IMR-90 (cell line): ENCODE measurements around the gene APBB3. TPM values are rescaled to one million over a fixed set of nuclear protein-coding genes. Genes with fewer than 3 reads are reported as not detected.

Source experiments
- ATAC-seq: fragments of 200-7000 bp; cut with Tn5 transposase; 2 replicates; pipeline ENCODE4 v1.9.1; 2020; ENCODE audit warnings: low read depth, mild to moderate bottlenecking, moderate library complexity
- BruUV-seq: library from RNA; stranded (reverse); fragments of 400-500 nt; replicated peaks from 2 replicates; lab custom pipeline; 2021; lab: Mats Ljungman, UMichigan
- CTCF ChIA-PET: fragments of 300-600 bp; formaldehyde crosslinking; extraction: SDS; loops from one replicate; lab custom pipeline; 2021; ENCODE audit warnings: antibody characterized with exemption; lab: Yijun Ruan, JAX
- POLR2A ChIA-PET: fragments of 300-600 bp; sonication (Branson Sonifier 250); formaldehyde crosslinking; loops from one replicate; lab custom pipeline; 2022; ENCODE audit warnings: antibody characterized with exemption; ENCODE audit not compliant: unreplicated experiment; lab: Charles Lee
- DNase-seq: peaks from one replicate; pipeline ENCODE4 v3.0.0; 2013
- H2AFZ ChIP-seq: replicated peaks from 2 replicates; pipeline ENCODE3; 2013; ENCODE audit warnings: low read length, mild to moderate bottlenecking; ENCODE audit not compliant: poor library complexity
- H2AK5ac ChIP-seq: 2 replicates; pipeline ENCODE4 v1.6.1; 2013; ENCODE audit warnings: low read depth, low read length, inconsistent platforms
- H2AK9ac ChIP-seq: replicated peaks from 2 replicates; pipeline ENCODE3; 2013; ENCODE audit warnings: mild to moderate bottlenecking, low read depth, low read length, moderate library complexity; ENCODE audit not compliant: poor library complexity
- H2BK120ac ChIP-seq: 2 replicates; pipeline ENCODE4 v1.6.1; 2013; ENCODE audit warnings: low read depth, low read length, inconsistent platforms
- H2BK15ac ChIP-seq: 3 replicates; pipeline ENCODE4 v1.6.1; 2013; ENCODE audit warnings: low read depth, low read length, inconsistent platforms
- H2BK20ac ChIP-seq: 2 replicates; pipeline ENCODE4 v1.6.1; 2013; ENCODE audit warnings: low read depth, mild to moderate bottlenecking, inconsistent platforms, low read length, moderate library complexity
- H2BK5ac ChIP-seq: 2 replicates; pipeline ENCODE4 v1.6.1; 2013; ENCODE audit warnings: mild to moderate bottlenecking, low read depth, low read length, inconsistent platforms; ENCODE audit not compliant: poor library complexity, severe bottlenecking
- H3K14ac ChIP-seq: replicated peaks from 2 replicates; pipeline ENCODE4 v1.6.1; 2013; ENCODE audit warnings: low read depth, low read length, inconsistent platforms
- H3K18ac ChIP-seq: 2 replicates; pipeline ENCODE4 v1.6.1; 2013; ENCODE audit warnings: low read depth, low read length, control low read depth
- H3K23ac ChIP-seq: 2 replicates; pipeline ENCODE4 v1.6.1; 2013; ENCODE audit warnings: low read depth, low read length, inconsistent platforms
- H3K27ac ChIP-seq: 2 replicates; pipeline ENCODE4 v1.5.1; 2013; ENCODE audit warnings: mild to moderate bottlenecking, control low read depth, low read length; ENCODE audit not compliant: insufficient read depth
- H3K27me3 ChIP-seq: 2 replicates; pipeline ENCODE4 v1.6.1; 2013; ENCODE audit warnings: low read length; ENCODE audit not compliant: control insufficient read depth, insufficient read depth
- H3K36me3 ChIP-seq: 2 replicates; pipeline ENCODE4 v1.6.1; 2013; ENCODE audit warnings: low read length, mixed read lengths; ENCODE audit not compliant: control insufficient read depth, insufficient read depth
- H3K4ac ChIP-seq: 2 replicates; pipeline ENCODE4 v1.6.1; 2013; ENCODE audit warnings: low read depth, low read length, inconsistent platforms
- H3K4me1 ChIP-seq: 2 replicates; pipeline ENCODE4 v1.6.1; 2013; ENCODE audit warnings: low read length, mixed read lengths; ENCODE audit not compliant: control insufficient read depth, insufficient read depth
- H3K4me2 ChIP-seq: 2 replicates; pipeline ENCODE4 v1.6.1; 2013; ENCODE audit warnings: low read depth, mild to moderate bottlenecking, control low read depth, low read length, moderate library complexity
- H3K4me3 ChIP-seq: 2 replicates; pipeline ENCODE4 v1.5.1; 2013; ENCODE audit warnings: low read depth, mild to moderate bottlenecking, control low read depth, low read length, moderate library complexity; ENCODE audit not compliant: insufficient read depth
- H3K56ac ChIP-seq: 2 replicates; pipeline ENCODE4 v1.6.1; 2013; ENCODE audit warnings: low read length, inconsistent platforms; ENCODE audit not compliant: insufficient read depth; ENCODE audit errors: extremely low read depth
- H3K79me1 ChIP-seq, 2 experiments: 2 replicates each; pipeline ENCODE4 v1.6.1; 2013; ENCODE audit warnings: low read length in 2 of 2, inconsistent platforms in 1 of 2, low read depth in 1 of 2
- H3K9ac ChIP-seq: 2 replicates; pipeline ENCODE4 v1.6.1; 2013; ENCODE audit warnings: low read depth, low read length, control low read depth
- H3K9me1 ChIP-seq: 2 replicates; pipeline ENCODE4 v1.6.1; 2013; ENCODE audit warnings: low read length, inconsistent platforms; ENCODE audit not compliant: insufficient read depth
- H3K9me3 ChIP-seq: 2 replicates; pipeline ENCODE4 v1.6.1; 2013; ENCODE audit warnings: low read length; ENCODE audit not compliant: control insufficient read depth, insufficient read depth
- H4K20me1 ChIP-seq: 2 replicates; pipeline ENCODE4 v1.6.1; 2013; ENCODE audit warnings: low read length, inconsistent platforms; ENCODE audit not compliant: insufficient read depth
- H4K5ac ChIP-seq: 2 replicates; pipeline ENCODE4 v1.6.1; 2013; ENCODE audit warnings: mild to moderate bottlenecking, low read depth, low read length, control low read depth
- H4K8ac ChIP-seq, 2 experiments: 2 replicates each; pipeline ENCODE4 v1.6.1; 2013; ENCODE audit warnings: low read depth in 2 of 2, low read length in 2 of 2, control low read depth in 1 of 2, inconsistent platforms in 1 of 2
- H4K91ac ChIP-seq: 2 replicates; pipeline ENCODE4 v1.6.1; 2013; ENCODE audit warnings: low read depth, low read length, inconsistent platforms; ENCODE audit not compliant: insufficient read depth
- CHD1 ChIP-seq: IDR thresholded peaks from 2 replicates; pipeline ENCODE4 v1.6.1; 2012; ENCODE audit warnings: low read depth, low read length, improper control_type of control experiment
- ELK1 ChIP-seq: fragments of 150-350 bp; IDR thresholded peaks from 2 replicates; pipeline ENCODE4 v1.6.1; 2016; ENCODE audit warnings: low read depth, mild to moderate bottlenecking, low read length, moderate library complexity, borderline replicate concordance
- FOS ChIP-seq: fragments of 150-350 bp; IDR thresholded peaks from 2 replicates; pipeline ENCODE4 v1.6.1; 2016; ENCODE audit warnings: low read depth, low read length
- WGBS, 2 experiments: methylation state at CpG; one replicate each; pipeline versions ENCODE4 v1.1.5 to v1.1.7; 2013; ENCODE audit warnings: missing lambda C conversion rate in 2 of 2; ENCODE audit not compliant: insufficient read length in 1 of 2; ENCODE audit errors: extremely low coverage in 2 of 2; 5-methylcytosine and 5-hydroxymethylcytosine counted together
- dilution Hi-C: fragments of 300-500 bp; cut with HindIII; formaldehyde crosslinking; loops from one replicate; pipeline ENCODE4 v1.14.3; 2018; ENCODE audit warnings: low sequenced_read_pairs; ENCODE audit not compliant: unreplicated experiment
- in situ Hi-C: fragments of 300-500 bp; cut with MboI; formaldehyde crosslinking; loops from 3 replicates; pipeline ENCODE4 v1.14.3; 2019; ENCODE audit warnings: low sequenced_read_pairs, inconsistent platforms, mixed read lengths
- intact Hi-C: fragments of 100-400 bp; cut with micrococcal nuclease; formaldehyde crosslinking; loops from 2 replicates; pipeline ENCODE4 v1.10.0; 2022
- polyA plus RNA-seq, 3 experiments: library from polyadenylated mRNA; depleted of rRNA; stranded (reverse); fragments of >200 nt; gene quantifications; 2 replicates each; pipeline ENCODE4 v1.2.3, GENCODE V29; 2012; ENCODE audit warnings: low replicate concordance in 1 of 3
- total RNA-seq: library from RNA; depleted of rRNA; stranded (reverse); fragments of >200 nt; gene quantifications from 2 replicates; pipeline ENCODE4 v1.2.3, GENCODE V29; 2012
- TF ChIP-seq, protein P1 (sequence below): fragments of 150-350 bp; IDR thresholded peaks from 2 replicates; pipeline ENCODE4 v1.6.1; 2017; ENCODE audit warnings: mild to moderate bottlenecking, antibody characterized with exemption, low read length, low read depth

Gene APBB3
- total and polyA plus RNA-seq, 2 of the 4 experiments (the other 2 are of a cell fraction) = 6.6 to 23.8 TPM

GRCh38 chr5:140550147-140551079 lies 14.0 kb downstream of the APBB3 start:
- Histone ChIP-seq H4K5ac (no peak overlapping the region), H2BK15ac (no peak overlapping the region), H3K27ac (no peak overlapping the region), H3K14ac (no peak overlapping the region), H2AK5ac (no peak overlapping the region), H3K27me3 (no peaks in the 10 kb centered on the region), H2BK120ac (no peak overlapping the region), H4K91ac (no peak overlapping the region), H3K4ac (no peak overlapping the region), H3K4me2 (no peak overlapping the region), H3K9ac (no peak overlapping the region), H4K8ac (no peak overlapping the region), H3K18ac (no peak overlapping the region), H3K4me3 (no peak overlapping the region), H3K79me1 (peaks cover 14 to 74% of the 10 kb centered on the region in 2 experiments; a peak in 3 of 4 replicates), H3K9me3 (no peaks in the 10 kb centered on the region), H2AK9ac (no peak overlapping the region), H3K36me3 (peaks cover 32% of the 10 kb centered on the region), H2AFZ (no peak overlapping the region), H3K4me1 (peaks cover 21% of the 10 kb centered on the region), H3K9me1 (0 out of 2 replicates have a peak, but pooled peaks cover 3% of the 10 kb centered on the region), H3K23ac (no peak overlapping the region), H3K56ac (no peak overlapping the region), H2BK5ac (no peak overlapping the region), H2BK20ac (no peak overlapping the region), H4K20me1 (peaks cover 42% of the 10 kb centered on the region)
- no peak for ATAC-seq
- in situ Hi-C loops = no loop called here
- intact Hi-C loops = no loop called here
- no CpG with 5 or more reads among the region's 11 CpGs for WGBS, 2 experiments
- DNase-seq = no peak
- dilution Hi-C loops = no loop called here
- CTCF ChIA-PET = no interaction called here
- TF ChIP-seq, protein P1, sequence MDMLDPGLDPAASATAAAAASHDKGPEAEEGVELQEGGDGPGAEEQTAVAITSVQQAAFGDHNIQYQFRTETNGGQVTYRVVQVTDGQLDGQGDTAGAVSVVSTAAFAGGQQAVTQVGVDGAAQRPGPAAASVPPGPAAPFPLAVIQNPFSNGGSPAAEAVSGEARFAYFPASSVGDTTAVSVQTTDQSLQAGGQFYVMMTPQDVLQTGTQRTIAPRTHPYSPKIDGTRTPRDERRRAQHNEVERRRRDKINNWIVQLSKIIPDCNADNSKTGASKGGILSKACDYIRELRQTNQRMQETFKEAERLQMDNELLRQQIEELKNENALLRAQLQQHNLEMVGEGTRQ = no peak
- no peak for TF ChIP-seq CHD1
- no peak for TF ChIP-seq FOS
- no peak for TF ChIP-seq ELK1
- no TSS peak for BruUV-seq
- POLR2A ChIA-PET = no interaction called here
